NCI-H2171 (cell line): Measurements from ENCODE around the gene SORBS2.

Source experiments
- DNase-seq: peaks from one replicate; lab custom pipeline; 2025; lab: John Stamatoyannopoulos, UW

The SORBS2 gene

GRCh38 chr4:185589067-185589836, 222.7 kb downstream of the SORBS2 start:
- DNase-seq = no peak

- no peak for DNase-seq
Measured at GRCh38 chr4:185587427-185588161, 224.4 kb downstream of the SORBS2 start.

DNA sequence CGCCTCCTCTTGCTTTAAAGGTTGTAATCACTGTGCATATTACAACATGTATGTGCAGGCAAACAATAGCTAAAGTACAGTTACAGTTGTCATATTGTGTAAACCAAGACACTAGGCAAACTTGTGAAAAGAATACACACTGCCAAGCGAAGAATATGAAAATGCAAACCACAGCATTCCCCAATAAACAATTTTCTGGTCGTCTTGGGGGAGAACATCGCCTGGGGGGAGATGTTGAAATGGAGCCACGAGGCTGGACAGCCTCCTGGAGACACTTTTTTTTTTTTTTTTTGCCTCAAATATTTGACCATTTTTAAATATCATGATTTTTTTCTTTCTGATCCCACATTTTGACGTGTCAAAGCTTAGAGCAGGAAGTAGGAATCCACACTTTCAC, 225.0 kb downstream of the SORBS2 start:
- DNase-seq = no peak

GRCh38 chr4:185585211-185585610, 226.8 kb downstream of the SORBS2 start:
- no peak for DNase-seq

GRCh38 chr4:185583813-185584212, 228.2 kb downstream of the SORBS2 start:
- DNase-seq = no peak

GRCh38 chr4:185582651-185583400, 229.2 kb downstream of the SORBS2 start:
- no peak for DNase-seq

GRCh38 chr4:185580699-185581098, 231.3 kb downstream of the SORBS2 start:
- DNase-seq = no peak

- DNase-seq = no peak
Measured at GRCh38 chr4:185578284-185578683, 233.7 kb downstream of the SORBS2 start.

DNA sequence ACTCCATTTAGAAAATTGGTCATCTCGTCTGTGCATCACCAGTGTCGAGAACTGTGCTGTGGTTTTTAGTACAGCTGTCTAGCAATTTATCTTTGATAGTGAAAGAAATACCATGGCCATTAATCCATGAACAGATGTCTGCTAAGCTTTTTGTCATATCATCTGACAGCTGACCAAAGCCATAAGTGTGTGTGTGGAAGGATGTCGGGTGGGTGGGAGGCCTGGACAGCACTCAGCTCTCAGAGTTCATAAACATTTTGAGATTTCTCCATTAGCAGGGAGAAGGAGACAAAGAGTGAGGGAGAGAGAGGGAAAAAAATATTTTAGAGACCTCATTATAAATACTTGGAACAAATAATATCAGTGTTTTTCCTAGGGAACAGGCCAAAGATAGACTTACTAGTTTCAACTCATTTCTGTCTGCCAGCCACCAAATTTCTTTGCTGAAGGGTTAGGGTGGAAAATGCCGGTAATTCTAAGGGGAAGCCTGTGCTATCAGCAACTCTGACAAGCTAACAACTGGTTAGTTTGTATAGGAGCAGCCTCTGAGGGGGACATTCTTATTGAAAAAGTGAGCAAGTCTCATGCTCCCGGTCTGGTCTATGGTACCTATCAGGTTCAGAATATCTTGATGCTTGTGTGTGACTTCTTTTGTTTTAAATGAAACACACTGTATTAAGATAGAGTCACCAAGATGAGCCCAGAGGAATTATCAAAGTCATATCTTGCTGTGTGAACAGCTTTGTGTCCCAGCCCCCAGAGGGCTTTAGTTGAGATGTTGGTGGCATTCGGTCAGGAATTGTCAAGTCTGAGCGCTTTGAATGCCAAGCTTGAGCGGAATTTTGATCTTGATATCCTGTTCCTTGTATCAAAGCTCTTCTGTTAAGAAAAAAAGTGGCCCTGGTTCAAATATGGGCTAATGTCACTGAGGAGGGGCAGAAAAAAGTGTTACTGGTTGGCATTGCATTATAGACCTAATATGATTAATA, 234.7 kb downstream of the SORBS2 start:
- no peak for DNase-seq

GRCh38 chr4:185576314-185576961, 235.6 kb downstream of the SORBS2 start:
- DNase-seq = no peak

DNA sequence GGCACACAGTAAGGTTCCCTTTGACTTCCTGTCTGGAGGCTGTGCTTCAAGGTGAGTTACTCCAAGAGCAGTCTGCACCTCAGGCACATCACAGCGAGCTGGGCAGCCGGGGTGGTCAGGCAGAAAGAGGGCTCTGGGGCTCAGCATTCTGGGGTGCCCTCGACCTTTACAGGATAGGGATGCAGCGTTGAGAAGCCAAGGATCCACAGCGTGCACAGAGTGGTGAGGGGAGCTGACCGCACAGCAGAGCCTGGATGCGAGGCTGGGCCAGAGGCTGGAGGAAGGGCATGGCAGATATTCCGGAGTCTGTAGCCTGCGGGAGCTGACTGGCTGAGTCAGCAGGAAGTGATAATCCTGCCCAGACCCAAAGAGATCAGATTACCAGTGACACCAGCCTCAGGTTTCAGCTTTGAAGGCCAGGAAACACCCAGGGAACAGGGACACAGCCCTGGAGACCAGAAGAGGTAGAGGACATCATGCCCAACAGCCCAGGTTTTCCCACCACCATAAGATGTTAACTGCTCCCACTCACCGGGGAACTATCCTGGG, 238.3 kb downstream of the SORBS2 start:
- no peak for DNase-seq

GRCh38 chr4:185570727-185571126, 241.3 kb downstream of the SORBS2 start:
- DNase-seq = no peak

DNA sequence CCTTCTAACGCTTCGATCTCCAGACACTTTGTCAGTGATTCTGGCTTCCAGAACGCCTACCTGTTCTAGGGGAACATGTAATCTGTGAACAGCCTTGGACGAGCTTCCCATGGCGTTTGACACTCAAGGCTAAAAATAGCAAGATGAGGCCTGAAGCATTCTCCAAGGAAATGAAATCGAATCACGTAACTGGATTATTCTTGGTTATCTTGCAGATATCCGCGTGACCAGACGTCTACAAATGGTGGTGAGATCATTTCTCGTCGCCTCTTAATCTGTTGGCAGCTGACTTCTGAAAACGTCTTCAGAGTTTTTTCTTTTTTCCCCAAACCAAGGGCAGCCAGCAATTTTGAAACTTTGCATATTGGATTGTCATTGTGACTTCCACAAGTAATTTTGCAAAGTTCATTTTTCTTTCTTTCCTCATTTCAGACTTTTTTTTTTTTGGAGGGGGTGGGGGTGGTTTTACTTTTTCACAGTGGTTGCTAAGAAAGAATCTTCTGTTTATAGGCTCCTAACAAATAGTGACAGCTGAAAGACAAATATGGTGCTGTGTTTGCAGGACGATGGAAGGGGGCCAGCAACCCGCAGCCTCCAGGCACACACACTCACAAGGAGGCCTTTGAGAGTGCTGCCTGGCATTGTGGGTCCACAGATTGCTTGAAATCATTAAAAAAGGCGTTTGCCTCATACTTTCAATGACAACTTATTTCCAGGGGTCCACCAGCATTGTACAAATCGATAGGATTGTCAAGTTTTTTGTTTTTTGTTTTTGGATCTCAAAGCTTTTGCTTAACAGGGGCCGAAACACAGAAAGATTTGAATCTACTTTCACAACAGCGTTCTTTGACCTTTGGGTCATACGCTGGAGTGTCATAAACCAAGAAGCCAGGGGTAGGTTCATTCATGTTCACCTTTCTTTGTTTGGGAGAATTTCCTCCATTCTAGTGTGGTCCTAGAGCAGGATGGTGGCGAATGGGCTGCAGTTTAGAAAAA, 244.3 kb downstream of the SORBS2 start:
- DNase-seq = no peak

GRCh38 chr4:185566972-185567371, 245.0 kb downstream of the SORBS2 start:
- no peak for DNase-seq

DNA sequence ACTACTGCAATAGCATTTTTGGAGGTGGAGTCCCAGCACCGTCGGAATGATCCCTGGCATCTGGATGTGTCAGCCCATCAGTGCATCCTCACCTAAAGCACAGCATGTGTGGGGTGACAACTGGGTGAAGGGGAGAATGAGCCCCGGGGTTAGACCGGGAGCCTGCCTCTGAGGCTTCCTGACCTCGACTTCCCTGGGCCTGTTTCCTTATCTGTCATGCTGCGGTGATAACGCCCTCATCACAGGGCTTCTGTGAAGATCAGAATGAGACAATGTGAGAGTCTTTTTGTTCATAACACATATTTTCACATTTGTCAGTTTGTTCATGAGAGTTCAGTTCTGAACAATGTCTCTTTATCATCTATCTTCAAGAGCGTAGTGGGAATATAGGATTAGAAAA, 245.6 kb downstream of the SORBS2 start:
- DNase-seq = no peak

DNA sequence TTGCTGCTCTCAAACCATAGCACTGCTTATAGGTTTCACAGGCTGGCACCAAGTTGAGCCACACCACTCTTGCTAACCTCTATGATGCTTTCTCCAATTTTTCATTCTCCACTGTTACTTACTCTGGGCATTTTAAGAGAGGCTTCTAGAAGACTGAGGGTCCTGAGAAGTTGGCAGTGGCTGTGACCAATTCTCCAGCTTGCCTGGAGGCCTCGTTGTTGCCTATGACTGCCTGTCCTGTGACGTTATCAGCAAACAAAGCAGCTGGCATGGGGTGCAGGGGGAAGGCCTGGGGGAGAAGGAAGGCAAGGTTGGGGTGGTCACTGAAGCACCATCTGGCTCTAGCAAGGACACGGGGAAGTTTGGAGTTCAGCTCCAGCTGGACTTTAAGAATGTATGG, 246.3 kb downstream of the SORBS2 start:
- no peak for DNase-seq

DNA sequence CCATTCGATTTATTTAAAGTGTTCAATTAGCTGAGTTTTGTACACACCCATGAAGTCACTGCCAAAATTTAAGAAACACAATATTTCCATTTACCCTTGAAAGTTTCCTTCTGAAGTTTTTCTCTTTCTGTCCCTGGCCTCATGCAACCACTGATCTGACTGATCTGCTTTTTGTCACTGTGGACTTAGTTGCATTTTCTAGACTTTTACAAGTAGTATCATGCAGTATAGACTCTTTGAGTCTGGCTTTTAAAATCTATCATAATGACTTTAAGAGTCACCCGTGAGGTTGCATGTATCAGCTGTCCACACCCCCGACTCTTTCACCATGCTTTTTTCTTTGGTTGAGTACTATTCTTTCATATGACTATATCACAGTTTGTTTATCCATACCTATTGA, 247.6 kb downstream of the SORBS2 start:
- DNase-seq = no peak

GRCh38 chr4:185562531-185562930, 249.5 kb downstream of the SORBS2 start:
- no peak for DNase-seq

GRCh38 chr4:185560316-185560715, 251.7 kb downstream of the SORBS2 start:
- no peak for DNase-seq

DNA sequence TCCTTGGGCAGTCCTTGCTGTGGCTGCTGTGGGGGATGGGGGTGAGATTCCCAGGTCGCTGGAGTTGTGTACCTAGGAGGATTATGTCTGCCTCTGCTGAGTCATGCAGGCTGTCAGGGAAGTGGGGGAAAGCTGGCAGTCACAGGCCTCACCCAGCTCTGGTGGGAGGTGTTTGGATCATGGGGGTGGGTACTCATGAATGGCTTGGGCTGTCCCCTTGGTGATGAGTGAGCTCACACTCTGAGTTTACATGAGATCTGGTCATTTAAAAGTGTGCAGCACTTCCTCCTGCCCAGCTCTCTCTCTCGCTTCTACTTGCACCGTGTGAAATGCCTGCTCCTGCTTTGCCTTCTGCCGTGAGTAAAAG, 252.1 kb downstream of the SORBS2 start:
- DNase-seq = no peak
